Measurements from ENCODE around the gene MANSC1. TPM values are rescaled to one million over a fixed set of nuclear protein-coding genes. Genes with fewer than 3 reads are reported as not detected.

MANSC1 gene
- total and polyA plus RNA-seq, 2 of the 13 experiments (the other 11 are each of a cell fraction or from before 2014, with no cell fraction given) = 1.9 to 4.2 TPM

DNA sequence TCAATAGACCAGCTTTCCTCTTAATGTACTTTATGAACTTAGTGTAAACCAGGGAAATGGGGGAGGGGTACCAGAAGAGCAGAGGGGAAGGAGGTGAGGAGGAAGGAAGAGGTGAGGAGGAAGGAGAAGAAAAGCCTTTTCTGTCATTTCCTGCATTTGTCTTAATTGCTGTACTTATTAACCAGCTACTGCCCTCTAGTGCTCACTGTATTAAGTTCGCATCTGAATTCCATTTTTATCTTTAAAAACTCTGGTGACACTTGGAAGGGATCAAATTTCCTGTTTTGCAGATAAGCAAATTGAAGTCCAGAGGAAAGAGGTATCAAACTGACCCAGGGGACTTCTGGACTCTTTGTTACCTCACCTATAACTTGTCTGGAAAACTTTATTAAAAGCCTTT is 22.2 kb downstream of the MANSC1 start:
- no peak overlapping the region for H2AFZ ChIP-seq (ENCODE audit: low read length)
- peak; percentile 81 for FAIRE-seq
- no peaks in the 10 kb centered on the region for H4K20me1 ChIP-seq (ENCODE audit: insufficient read depth, low read length)
- 5% methylated on average over 1 of the region's 1 CpG for WGBS (ENCODE audit: low lambda C conversion rate)
- in situ Hi-C loops (cut with HindIII; ENCODE audit: extremely low pct_ligation_motif_present, low pct_unique_long_range_greater_than_20kb) (loop anchor here (10.0 kb wide), 1 partner anchor 53 kb away; no protein-coding TSS in a partner anchor), intact Hi-C loops (cut with micrococcal nuclease; ENCODE audit: unreplicated experiment) (loop anchor here (2.0 kb wide), 1 partner anchor 245 kb away; no protein-coding TSS in a partner anchor)
- DNase-seq (ENCODE audit: low spot score) = peak; percentile 65
- no peak overlapping the region for H3K4me2 ChIP-seq (ENCODE audit: low read depth, low read length)
- no peak overlapping the region for H3K27ac ChIP-seq (ENCODE audit: extremely low read length, insufficient read depth, low read length)
- H3K9me3 ChIP-seq (ENCODE audit: low read length) = no peaks in the 10 kb centered on the region
- peaks cover 9% of the 10 kb centered on the region for H3K4me1 ChIP-seq (ENCODE audit: insufficient read depth, low read length)
- no peak overlapping the region for H3K9ac ChIP-seq (ENCODE audit: insufficient read depth, low read depth, low read length)
- ChIA-PET POLR2A (interaction anchor here (0.5 to 1.7 kb wide), 2 partner anchors 163 to 245 kb away, joined by 3 to 4 read pairs; no protein-coding TSS in a partner anchor), CTCF (ENCODE audit: low intra/inter-chr PET ratio, low total read pairs) (interaction anchor here (1.0 to 1.8 kb wide), 3 partner anchors 246 to 377 kb away, joined by 4 to 7 read pairs (median 4); no protein-coding TSS in a partner anchor)
- no peaks in the 10 kb centered on the region for H3K36me3 ChIP-seq (replicated peaks in 1 of 2; ENCODE audit: control insufficient read depth in 1 of 2, insufficient read depth in 2 of 2, low read length in 2 of 2)
- BruUV-seq (replicated peaks) = no TSS peak
- peak; percentile 35; the same call in 1 of the 3 replicates for ATAC-seq
- no peaks in the 10 kb centered on the region for H3K27me3 ChIP-seq (ENCODE audit: control insufficient read depth in 1 of 2, insufficient read depth in 2 of 2, low read length in 2 of 2)
- H3K4me3 ChIP-seq (replicated peaks in 1 of 3; ENCODE audit: insufficient read depth in 1 of 3, low read depth in 2 of 3, low read length in 3 of 3) = no peak overlapping the region
- no peaks in the 10 kb centered on the region for H3K79me2 ChIP-seq (ENCODE audit: insufficient read depth, low read length)
- TF ChIP-seq SMC3 (IDR thresholded peaks at IDR 0.05; ENCODE audit: low read length) (peak; percentile 80), GATAD2A (CRISPR knock-in tag; IDR thresholded peaks at IDR 0.05) (0 out of 2 replicates have a peak, but pooled peaks have one; percentile 12), STAG1 (CRISPR knock-in tag; IDR thresholded peaks at IDR 0.05) (peak; percentile 88), LCORL (IDR thresholded peaks at IDR 0.05) (no peak), LCORL (CRISPR knock-in tag; IDR thresholded peaks at IDR 0.05) (0 out of 2 replicates have a peak, but pooled peaks have one; percentile 17), SIX4 (CRISPR knock-in tag; IDR thresholded peaks at IDR 0.05) (0 out of 2 replicates have a peak, but pooled peaks have one; percentile 14), ARNTL (CRISPR knock-in tag; IDR thresholded peaks at IDR 0.05) (no peak), NCOA2 (CRISPR knock-in tag; IDR thresholded peaks at IDR 0.05) (0 out of 2 replicates have a peak, but pooled peaks have one; percentile 18), CBX5 (CRISPR knock-in tag; IDR thresholded peaks at IDR 0.05; ENCODE audit: borderline replicate concordance) (no peak), RAD21 (CRISPR knock-in tag; IDR thresholded peaks at IDR 0.05) (peak; percentile 73), TEAD3 (CRISPR knock-in tag; optimal IDR thresholded peaks at IDR 0.05; ENCODE audit: borderline replicate concordance) (peak; percentile 13), ZKSCAN5 (CRISPR knock-in tag; IDR thresholded peaks at IDR 0.05) (peak; percentile 93), THAP11 (CRISPR knock-in tag; IDR thresholded peaks at IDR 0.05) (0 out of 2 replicates have a peak, but pooled peaks have one; percentile 29), SIX1 (CRISPR knock-in tag; IDR thresholded peaks at IDR 0.05; ENCODE audit: borderline replicate concordance) (peak; percentile 82; the same call in 1 of the 2 replicates), KAT8 (CRISPR knock-in tag; IDR thresholded peaks at IDR 0.05) (0 out of 2 replicates have a peak, but pooled peaks have one; percentile 21)
- TF ChIP-seq, protein P1, sequence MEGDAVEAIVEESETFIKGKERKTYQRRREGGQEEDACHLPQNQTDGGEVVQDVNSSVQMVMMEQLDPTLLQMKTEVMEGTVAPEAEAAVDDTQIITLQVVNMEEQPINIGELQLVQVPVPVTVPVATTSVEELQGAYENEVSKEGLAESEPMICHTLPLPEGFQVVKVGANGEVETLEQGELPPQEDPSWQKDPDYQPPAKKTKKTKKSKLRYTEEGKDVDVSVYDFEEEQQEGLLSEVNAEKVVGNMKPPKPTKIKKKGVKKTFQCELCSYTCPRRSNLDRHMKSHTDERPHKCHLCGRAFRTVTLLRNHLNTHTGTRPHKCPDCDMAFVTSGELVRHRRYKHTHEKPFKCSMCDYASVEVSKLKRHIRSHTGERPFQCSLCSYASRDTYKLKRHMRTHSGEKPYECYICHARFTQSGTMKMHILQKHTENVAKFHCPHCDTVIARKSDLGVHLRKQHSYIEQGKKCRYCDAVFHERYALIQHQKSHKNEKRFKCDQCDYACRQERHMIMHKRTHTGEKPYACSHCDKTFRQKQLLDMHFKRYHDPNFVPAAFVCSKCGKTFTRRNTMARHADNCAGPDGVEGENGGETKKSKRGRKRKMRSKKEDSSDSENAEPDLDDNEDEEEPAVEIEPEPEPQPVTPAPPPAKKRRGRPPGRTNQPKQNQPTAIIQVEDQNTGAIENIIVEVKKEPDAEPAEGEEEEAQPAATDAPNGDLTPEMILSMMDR (CRISPR knock-in tag; IDR thresholded peaks at IDR 0.05) = peak; percentile 80
- TF ChIP-seq, protein P2, sequence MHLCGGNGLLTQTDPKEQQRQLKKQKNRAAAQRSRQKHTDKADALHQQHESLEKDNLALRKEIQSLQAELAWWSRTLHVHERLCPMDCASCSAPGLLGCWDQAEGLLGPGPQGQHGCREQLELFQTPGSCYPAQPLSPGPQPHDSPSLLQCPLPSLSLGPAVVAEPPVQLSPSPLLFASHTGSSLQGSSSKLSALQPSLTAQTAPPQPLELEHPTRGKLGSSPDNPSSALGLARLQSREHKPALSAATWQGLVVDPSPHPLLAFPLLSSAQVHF (CRISPR knock-in tag; IDR thresholded peaks at IDR 0.05) = no peak
- TF ChIP-seq, protein P3, sequence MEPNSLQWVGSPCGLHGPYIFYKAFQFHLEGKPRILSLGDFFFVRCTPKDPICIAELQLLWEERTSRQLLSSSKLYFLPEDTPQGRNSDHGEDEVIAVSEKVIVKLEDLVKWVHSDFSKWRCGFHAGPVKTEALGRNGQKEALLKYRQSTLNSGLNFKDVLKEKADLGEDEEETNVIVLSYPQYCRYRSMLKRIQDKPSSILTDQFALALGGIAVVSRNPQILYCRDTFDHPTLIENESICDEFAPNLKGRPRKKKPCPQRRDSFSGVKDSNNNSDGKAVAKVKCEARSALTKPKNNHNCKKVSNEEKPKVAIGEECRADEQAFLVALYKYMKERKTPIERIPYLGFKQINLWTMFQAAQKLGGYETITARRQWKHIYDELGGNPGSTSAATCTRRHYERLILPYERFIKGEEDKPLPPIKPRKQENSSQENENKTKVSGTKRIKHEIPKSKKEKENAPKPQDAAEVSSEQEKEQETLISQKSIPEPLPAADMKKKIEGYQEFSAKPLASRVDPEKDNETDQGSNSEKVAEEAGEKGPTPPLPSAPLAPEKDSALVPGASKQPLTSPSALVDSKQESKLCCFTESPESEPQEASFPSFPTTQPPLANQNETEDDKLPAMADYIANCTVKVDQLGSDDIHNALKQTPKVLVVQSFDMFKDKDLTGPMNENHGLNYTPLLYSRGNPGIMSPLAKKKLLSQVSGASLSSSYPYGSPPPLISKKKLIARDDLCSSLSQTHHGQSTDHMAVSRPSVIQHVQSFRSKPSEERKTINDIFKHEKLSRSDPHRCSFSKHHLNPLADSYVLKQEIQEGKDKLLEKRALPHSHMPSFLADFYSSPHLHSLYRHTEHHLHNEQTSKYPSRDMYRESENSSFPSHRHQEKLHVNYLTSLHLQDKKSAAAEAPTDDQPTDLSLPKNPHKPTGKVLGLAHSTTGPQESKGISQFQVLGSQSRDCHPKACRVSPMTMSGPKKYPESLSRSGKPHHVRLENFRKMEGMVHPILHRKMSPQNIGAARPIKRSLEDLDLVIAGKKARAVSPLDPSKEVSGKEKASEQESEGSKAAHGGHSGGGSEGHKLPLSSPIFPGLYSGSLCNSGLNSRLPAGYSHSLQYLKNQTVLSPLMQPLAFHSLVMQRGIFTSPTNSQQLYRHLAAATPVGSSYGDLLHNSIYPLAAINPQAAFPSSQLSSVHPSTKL (CRISPR knock-in tag; IDR thresholded peaks at IDR 0.05) = peak; percentile 19; the same call in 1 of the 2 replicates
- TF ChIP-seq, protein P4, sequence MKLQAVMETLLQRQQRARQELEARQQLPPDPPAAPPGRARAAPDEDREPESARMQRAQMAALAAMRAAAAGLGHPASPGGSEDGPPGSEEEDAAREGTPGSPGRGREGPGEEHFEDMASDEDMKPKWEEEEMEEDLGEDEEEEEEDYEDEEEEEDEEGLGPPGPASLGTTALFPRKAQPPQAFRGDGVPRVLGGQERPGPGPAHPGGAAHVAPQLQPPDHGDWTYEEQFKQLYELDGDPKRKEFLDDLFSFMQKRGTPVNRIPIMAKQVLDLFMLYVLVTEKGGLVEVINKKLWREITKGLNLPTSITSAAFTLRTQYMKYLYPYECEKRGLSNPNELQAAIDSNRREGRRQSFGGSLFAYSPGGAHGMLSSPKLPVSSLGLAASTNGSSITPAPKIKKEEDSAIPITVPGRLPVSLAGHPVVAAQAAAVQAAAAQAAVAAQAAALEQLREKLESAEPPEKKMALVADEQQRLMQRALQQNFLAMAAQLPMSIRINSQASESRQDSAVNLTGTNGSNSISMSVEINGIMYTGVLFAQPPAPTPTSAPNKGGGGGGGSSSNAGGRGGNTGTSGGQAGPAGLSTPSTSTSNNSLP (IDR thresholded peaks at IDR 0.05; ENCODE audit: low read depth, low read length) = peak; percentile 70

Measured in HepG2 (cell line).